Effector memory CD8-positive, alpha-beta T cell (primary cell): ENCODE data around the gene NR6A1.

Source experiments
- ATAC-seq: fragments of 150-1000 bp; cut with Tn5 transposase; replicated peaks from 2 replicates; pipeline ENCODE4 v1.10.0; 2021; ENCODE audit warnings: mild to moderate bottlenecking, moderate library complexity
- DNase-seq, 3 experiments: peaks; one replicate each; pipeline ENCODE4 v3.0.0; 2021
- H3K27ac Mint-ChIP-seq, 2 donors: one replicate each; pipeline ENCODE4 v1.8.0; 2022; ENCODE audit warnings: mild to moderate bottlenecking in 2 of 2, mixed read lengths in 2 of 2, moderate library complexity in 2 of 2
- H3K27me3 Mint-ChIP-seq, 2 donors: one replicate each; pipeline ENCODE4 v1.8.0; 2022; ENCODE audit warnings: mixed read lengths in 2 of 2
- H3K36me3 Mint-ChIP-seq: one replicate; pipeline ENCODE4 v1.8.0; 2022; ENCODE audit warnings: mild to moderate bottlenecking, moderate library complexity, mixed read lengths; ENCODE audit not compliant: insufficient read depth
- H3K4me1 Mint-ChIP-seq, 2 donors: one replicate each; pipeline ENCODE4 v1.8.0; 2022; ENCODE audit warnings: low read depth in 2 of 2, mixed read lengths in 2 of 2
- H3K4me3 Mint-ChIP-seq, 2 donors: one replicate each; pipeline ENCODE4 v1.8.0; 2022; ENCODE audit warnings: mild to moderate bottlenecking in 2 of 2, mixed read lengths in 2 of 2, moderate library complexity in 2 of 2
- H3K9me3 Mint-ChIP-seq, 2 donors: one replicate each; pipeline ENCODE4 v1.8.0; 2022; ENCODE audit warnings: mixed read lengths in 2 of 2

NR6A1 gene

GRCh38 chr9:124730772-124731171, 40.3 kb downstream of the NR6A1 start:
- H3K9me3 Mint-ChIP-seq = no peaks in the 10 kb centered on the region
- no peak overlapping the region for H3K4me3 Mint-ChIP-seq
- peaks cover 8 to 19% of the 10 kb centered on the region in 2 donors for H3K27me3 Mint-ChIP-seq
- H3K36me3 Mint-ChIP-seq = no peaks in the 10 kb centered on the region
- no peaks in the 10 kb centered on the region for H3K4me1 Mint-ChIP-seq
- no peak overlapping the region for H3K27ac Mint-ChIP-seq
- DNase-seq = no peak
- ATAC-seq = no peak

- no peak for DNase-seq
- no peak for ATAC-seq
- Mint-ChIP-seq H3K9me3 (no peaks in the 10 kb centered on the region), H3K4me3 (no peak overlapping the region), H3K27ac (no peak overlapping the region), H3K4me1 (no peaks in the 10 kb centered on the region), H3K36me3 (no peaks in the 10 kb centered on the region), H3K27me3 (peaks cover 0 to 7% of the 10 kb centered on the region in 2 donors)
Observed at GRCh38 chr9:124726886-124727285, 44.2 kb downstream of the NR6A1 start.

GRCh38 chr9:124725068-124725452, 46.1 kb downstream of the NR6A1 start:
- Mint-ChIP-seq H3K27ac (no peak overlapping the region), H3K9me3 (no peaks in the 10 kb centered on the region), H3K4me3 (no peak overlapping the region), H3K36me3 (no peaks in the 10 kb centered on the region), H3K4me1 (no peaks in the 10 kb centered on the region), H3K27me3 (peaks cover 0 to 6% of the 10 kb centered on the region in 2 donors)
- ATAC-seq = no peak
- DNase-seq = no peak

- DNase-seq = no peak
- Mint-ChIP-seq H3K36me3 (no peaks in the 10 kb centered on the region), H3K27ac (no peak overlapping the region), H3K4me3 (no peak overlapping the region), H3K27me3 (peaks cover 0 to 6% of the 10 kb centered on the region in 2 donors), H3K4me1 (no peaks in the 10 kb centered on the region), H3K9me3 (no peaks in the 10 kb centered on the region)
- no peak for ATAC-seq
Observed at GRCh38 chr9:124724415-124725067, 46.6 kb downstream of the NR6A1 start.

GRCh38 chr9:124723352-124723751, 47.8 kb downstream of the NR6A1 start:
- Mint-ChIP-seq H3K27me3 (peaks cover 0 to 6% of the 10 kb centered on the region in 2 donors), H3K4me3 (no peak overlapping the region), H3K27ac (no peak overlapping the region), H3K4me1 (no peaks in the 10 kb centered on the region), H3K36me3 (no peaks in the 10 kb centered on the region), H3K9me3 (no peaks in the 10 kb centered on the region)
- ATAC-seq (no peak), DNase-seq (no peak)

GRCh38 chr9:124721109-124721906, 49.8 kb downstream of the NR6A1 start:
- Mint-ChIP-seq H3K9me3 (no peaks in the 10 kb centered on the region), H3K27ac (no peak overlapping the region), H3K4me3 (no peak overlapping the region), H3K4me1 (no peaks in the 10 kb centered on the region), H3K36me3 (no peaks in the 10 kb centered on the region), H3K27me3 (peaks cover 0 to 6% of the 10 kb centered on the region in 2 donors)
- DNase-seq (no peak), ATAC-seq (no peak)

- Mint-ChIP-seq H3K4me3 (no peak overlapping the region), H3K36me3 (no peaks in the 10 kb centered on the region), H3K27ac (no peak overlapping the region), H3K9me3 (no peaks in the 10 kb centered on the region), H3K4me1 (no peaks in the 10 kb centered on the region), H3K27me3 (peaks cover 0 to 6% of the 10 kb centered on the region in 2 donors)
- DNase-seq (no peak), ATAC-seq (no peak)
Observed at GRCh38 chr9:124720429-124721108, 50.5 kb downstream of the NR6A1 start.

GRCh38 chr9:124718928-124719327, 52.2 kb downstream of the NR6A1 start:
- Mint-ChIP-seq H3K36me3 (no peaks in the 10 kb centered on the region), H3K4me1 (no peaks in the 10 kb centered on the region), H3K27ac (no peak overlapping the region), H3K9me3 (no peaks in the 10 kb centered on the region), H3K27me3 (peaks cover 0 to 6% of the 10 kb centered on the region in 2 donors), H3K4me3 (no peak overlapping the region)
- no peak for ATAC-seq
- no peak for DNase-seq

GRCh38 chr9:124717597-124717996, 53.5 kb downstream of the NR6A1 start:
- H3K27me3 Mint-ChIP-seq = peaks cover 0 to 6% of the 10 kb centered on the region in 2 donors
- no peaks in the 10 kb centered on the region for H3K9me3 Mint-ChIP-seq
- no peak for ATAC-seq
- DNase-seq = no peak
- no peak overlapping the region for H3K4me3 Mint-ChIP-seq
- no peak overlapping the region for H3K27ac Mint-ChIP-seq
- no peaks in the 10 kb centered on the region for H3K4me1 Mint-ChIP-seq
- H3K36me3 Mint-ChIP-seq = no peaks in the 10 kb centered on the region

- no peak for ATAC-seq
Observed at GRCh38 chr9:124716808-124717207, 54.3 kb downstream of the NR6A1 start.

GRCh38 chr9:124710766-124711165, 60.3 kb downstream of the NR6A1 start:
- Mint-ChIP-seq H3K27me3 (peaks cover 24 to 41% of the 10 kb centered on the region in 2 donors), H3K4me1 (peaks cover 0 to 8% of the 10 kb centered on the region in 2 donors), H3K36me3 (no peaks in the 10 kb centered on the region), H3K4me3 (no peak overlapping the region), H3K9me3 (no peaks in the 10 kb centered on the region), H3K27ac (no peak overlapping the region)
- no peak for DNase-seq
- no peak for ATAC-seq

More at GRCh38 chr9:124716808-124717207, 54.3 kb downstream of the NR6A1 start:
- Mint-ChIP-seq H3K27me3 (peaks cover 5 to 13% of the 10 kb centered on the region in 2 donors), H3K4me3 (no peak overlapping the region), H3K4me1 (peaks cover 0 to 4% of the 10 kb centered on the region in 2 donors), H3K27ac (no peak overlapping the region), H3K36me3 (no peaks in the 10 kb centered on the region), H3K9me3 (no peaks in the 10 kb centered on the region)
- DNase-seq = no peak

GRCh38 chr9:124709292-124709690, 61.8 kb downstream of the NR6A1 start:
- Mint-ChIP-seq H3K36me3 (no peaks in the 10 kb centered on the region), H3K4me1 (peaks cover 0 to 8% of the 10 kb centered on the region in 2 donors), H3K27ac (no peak overlapping the region), H3K27me3 (peaks cover 24 to 41% of the 10 kb centered on the region in 2 donors), H3K9me3 (no peaks in the 10 kb centered on the region), H3K4me3 (no peak overlapping the region)
- DNase-seq (no peak), ATAC-seq (no peak)

- ATAC-seq (no peak), DNase-seq (no peak)
- Mint-ChIP-seq H3K4me1 (peaks cover 0 to 8% of the 10 kb centered on the region in 2 donors), H3K9me3 (no peaks in the 10 kb centered on the region), H3K36me3 (no peaks in the 10 kb centered on the region), H3K27me3 (peaks cover 24 to 41% of the 10 kb centered on the region in 2 donors), H3K27ac (no peak overlapping the region), H3K4me3 (no peak overlapping the region)
Observed at GRCh38 chr9:124708633-124709291, 62.3 kb downstream of the NR6A1 start.
